ENCODE measurements around the gene CFAP161.

The CFAP161 gene

GRCh38 chr15:81096398-81096797 lies 37.7 kb upstream of the CFAP161 start:
- Histone ChIP-seq H3K4me3 (ENCODE audit: low read length) (no peak overlapping the region), H3K36me3 (ENCODE audit: control insufficient read depth, insufficient read depth, low read length, severe bottlenecking) (no peaks in the 10 kb centered on the region), H3K9me3 (ENCODE audit: control insufficient read depth, low read length) (no peaks in the 10 kb centered on the region), H3K9ac (ENCODE audit: low read length) (no peak overlapping the region), H3K27me3 (replicated peaks; ENCODE audit: control insufficient read depth, insufficient read depth, low read length) (no peaks in the 10 kb centered on the region), H3K4me1 (ENCODE audit: control insufficient read depth, insufficient read depth, low read length) (peaks cover 22% of the 10 kb centered on the region)
- DNase-seq (ENCODE audit: low read depth) = no peak

DNA sequence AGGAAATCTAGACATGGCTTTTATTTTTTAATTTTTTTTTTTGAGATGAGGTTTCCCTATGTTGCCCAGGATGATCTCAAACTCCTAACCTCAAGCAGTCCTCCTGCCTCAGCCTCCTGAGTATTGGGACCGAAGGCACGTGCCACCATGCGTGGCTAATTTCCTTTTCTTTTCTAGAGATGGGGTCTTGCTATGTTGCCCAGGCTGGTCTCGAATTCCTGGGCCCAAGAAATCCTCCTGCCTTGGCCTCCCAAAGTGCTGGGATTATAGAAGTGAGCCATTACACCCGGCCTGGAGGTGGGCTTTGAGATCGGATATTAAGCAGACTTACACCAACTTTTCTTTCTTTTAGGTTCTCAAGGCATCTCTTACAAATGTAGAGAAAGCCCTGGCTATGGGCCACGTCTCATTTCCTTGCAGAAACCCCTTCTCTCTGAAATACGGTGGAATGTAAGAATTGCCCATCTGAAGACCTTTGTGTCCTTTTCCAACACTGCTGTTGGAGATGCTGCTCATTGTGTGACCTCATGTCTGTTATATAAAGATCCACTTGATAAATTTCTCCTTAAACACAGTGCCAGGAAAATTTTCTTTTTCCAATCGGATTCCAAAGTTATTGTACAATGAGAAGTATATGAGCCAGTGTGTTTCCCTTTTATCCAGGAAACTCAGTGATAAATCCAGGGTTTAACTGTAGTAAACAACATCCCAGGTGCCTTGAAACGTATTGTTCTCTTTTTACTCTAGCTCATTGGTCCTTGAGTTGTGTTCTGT lies 36.8 kb upstream of the CFAP161 start:
- DNase-seq (ENCODE audit: low read depth) = no peak
- no peaks in the 10 kb centered on the region for H3K27me3 ChIP-seq (replicated peaks; ENCODE audit: control insufficient read depth, insufficient read depth, low read length)

GRCh38 chr15:81097890-81098280 lies 36.2 kb upstream of the CFAP161 start:
- H3K27me3 ChIP-seq (replicated peaks; ENCODE audit: control insufficient read depth, insufficient read depth, low read length) = no peaks in the 10 kb centered on the region
- H3K4me3 ChIP-seq (ENCODE audit: low read length) = no peak overlapping the region
- H3K9ac ChIP-seq (ENCODE audit: low read length) = no peak overlapping the region
- DNase-seq (ENCODE audit: low read depth) = peak; percentile 39
- no peaks in the 10 kb centered on the region for H3K36me3 ChIP-seq (ENCODE audit: control insufficient read depth, insufficient read depth, low read length, severe bottlenecking)
- H3K9me3 ChIP-seq (ENCODE audit: control insufficient read depth, low read length) = no peaks in the 10 kb centered on the region
- H3K4me1 ChIP-seq (ENCODE audit: control insufficient read depth, insufficient read depth, low read length) = peaks cover 18% of the 10 kb centered on the region

More for the DNA sequence above, 36.8 kb upstream of the CFAP161 start:
- no peaks in the 10 kb centered on the region for H3K36me3 ChIP-seq (ENCODE audit: control insufficient read depth, insufficient read depth, low read length, severe bottlenecking)
- peaks cover 24% of the 10 kb centered on the region for H3K4me1 ChIP-seq (ENCODE audit: control insufficient read depth, insufficient read depth, low read length)
- H3K9me3 ChIP-seq (ENCODE audit: control insufficient read depth, low read length) = no peaks in the 10 kb centered on the region
- no peak overlapping the region for H3K4me3 ChIP-seq (ENCODE audit: low read length)
- no peak overlapping the region for H3K9ac ChIP-seq (ENCODE audit: low read length)

DNA sequence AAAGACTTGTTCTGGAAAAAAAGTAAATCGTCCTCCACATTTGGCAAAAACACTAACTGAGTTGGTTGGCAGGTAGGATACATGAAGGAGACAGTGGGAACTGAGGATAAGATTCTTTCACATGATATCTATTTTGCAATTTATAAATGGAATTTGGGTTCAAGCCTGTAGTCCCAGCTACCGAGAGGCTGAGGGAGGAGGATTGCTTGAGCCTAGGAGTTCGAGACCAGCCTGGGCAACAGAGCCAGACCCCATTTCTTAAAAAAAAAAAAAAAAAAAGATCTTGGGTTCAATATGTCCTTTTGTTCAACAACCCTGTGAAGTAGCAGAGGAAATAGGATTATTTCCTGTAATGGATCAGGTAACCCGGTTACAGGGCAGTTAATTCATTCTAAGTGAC lies 35.7 kb upstream of the CFAP161 start:
- H3K9ac ChIP-seq (ENCODE audit: low read length) = no peak overlapping the region
- no peak overlapping the region for H3K4me3 ChIP-seq (ENCODE audit: low read length)
- H3K9me3 ChIP-seq (ENCODE audit: control insufficient read depth, low read length) = no peaks in the 10 kb centered on the region
- DNase-seq (ENCODE audit: low read depth) = no peak
- no peaks in the 10 kb centered on the region for H3K36me3 ChIP-seq (ENCODE audit: control insufficient read depth, insufficient read depth, low read length, severe bottlenecking)
- peaks cover 15% of the 10 kb centered on the region for H3K4me1 ChIP-seq (ENCODE audit: control insufficient read depth, insufficient read depth, low read length)
- no peaks in the 10 kb centered on the region for H3K27me3 ChIP-seq (replicated peaks; ENCODE audit: control insufficient read depth, insufficient read depth, low read length)

- Histone ChIP-seq H3K4me1 (ENCODE audit: control insufficient read depth, insufficient read depth, low read length) (peaks cover 15% of the 10 kb centered on the region), H3K9me3 (ENCODE audit: control insufficient read depth, low read length) (no peaks in the 10 kb centered on the region), H3K36me3 (ENCODE audit: control insufficient read depth, insufficient read depth, low read length, severe bottlenecking) (no peaks in the 10 kb centered on the region), H3K4me3 (ENCODE audit: low read length) (peak overlapping the region; percentile 15), H3K27me3 (replicated peaks; ENCODE audit: control insufficient read depth, insufficient read depth, low read length) (no peaks in the 10 kb centered on the region), H3K9ac (ENCODE audit: low read length) (no peak overlapping the region)
- DNase-seq (ENCODE audit: low read depth) = no peak
These were observed 35.0 kb upstream of the CFAP161 start for GRCh38 chr15:81098861-81099651.

DNA sequence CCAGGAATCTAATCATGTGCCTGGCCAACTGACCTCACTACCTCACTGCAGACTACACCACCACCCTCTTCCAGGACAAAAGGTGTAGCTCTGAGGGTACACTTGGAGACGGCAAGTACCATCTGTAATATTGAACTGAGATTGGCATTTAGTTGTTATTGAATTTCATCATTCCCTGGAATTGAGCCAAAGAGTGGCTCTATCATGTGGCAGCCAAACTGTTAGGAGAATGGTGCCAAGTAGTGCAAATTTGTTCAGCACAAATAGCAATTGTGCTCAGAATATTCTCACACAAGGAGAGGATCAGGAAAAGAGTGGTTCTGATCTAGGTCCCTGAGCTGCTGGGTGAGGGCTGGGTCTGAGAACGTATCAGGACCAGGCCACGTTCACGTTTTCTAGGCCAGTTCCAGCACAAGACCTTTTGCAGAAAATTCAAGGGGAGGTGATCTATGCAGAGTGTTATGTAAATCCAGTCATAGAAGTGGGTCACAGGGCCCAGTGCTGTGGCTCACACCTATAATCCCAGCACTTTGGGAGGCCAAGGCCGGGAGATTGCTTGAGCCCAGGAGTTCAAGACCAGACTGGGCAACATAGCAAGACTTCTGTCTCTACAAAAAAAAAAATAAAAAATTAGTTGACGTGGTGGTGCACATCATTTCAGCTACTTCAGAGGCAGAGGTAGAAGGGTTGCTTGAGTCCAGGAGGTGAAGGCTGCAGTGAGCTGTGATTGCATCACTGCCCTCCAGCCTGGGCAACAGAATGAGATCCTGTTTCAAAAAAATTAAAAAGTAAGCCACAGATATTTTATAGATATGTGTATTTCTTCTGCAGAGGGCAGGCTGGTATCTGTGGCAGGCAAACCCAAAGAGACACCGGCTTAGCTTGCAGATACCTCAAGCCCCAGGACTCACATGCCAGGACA lies 31.9 kb upstream of the CFAP161 start:
- Histone ChIP-seq H3K4me1 (ENCODE audit: control insufficient read depth, insufficient read depth, low read length) (peaks cover 15% of the 10 kb centered on the region), H3K36me3 (ENCODE audit: control insufficient read depth, insufficient read depth, low read length, severe bottlenecking) (no peaks in the 10 kb centered on the region), H3K9me3 (ENCODE audit: control insufficient read depth, low read length) (no peaks in the 10 kb centered on the region), H3K9ac (ENCODE audit: low read length) (no peak overlapping the region), H3K27me3 (replicated peaks; ENCODE audit: control insufficient read depth, insufficient read depth, low read length) (no peaks in the 10 kb centered on the region), H3K4me3 (ENCODE audit: low read length) (no peak overlapping the region)
- DNase-seq (ENCODE audit: low read depth) = peak; percentile 27

DNA sequence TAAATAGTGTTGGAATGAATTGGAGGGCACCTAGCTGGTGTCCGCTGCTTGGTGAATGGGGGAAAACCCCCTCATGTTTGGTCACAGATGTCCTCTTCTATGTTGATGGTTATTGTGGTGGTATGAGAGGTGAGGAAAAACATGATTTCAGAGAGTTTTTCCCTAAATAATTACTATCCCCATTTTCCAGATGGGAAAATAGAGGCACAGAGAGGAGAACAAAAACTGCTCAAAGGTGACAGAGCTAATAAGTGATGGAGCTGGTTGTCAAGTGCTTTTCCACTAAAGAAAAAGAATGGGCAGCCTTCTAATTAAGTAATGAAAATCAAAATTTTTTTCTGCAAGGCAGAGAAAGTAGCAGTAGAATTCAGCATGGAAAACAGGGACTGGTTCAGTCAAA lies 30.2 kb upstream of the CFAP161 start:
- no peaks in the 10 kb centered on the region for H3K9me3 ChIP-seq (ENCODE audit: control insufficient read depth, low read length)
- H3K9ac ChIP-seq (ENCODE audit: low read length) = no peak overlapping the region
- no peak overlapping the region for H3K4me3 ChIP-seq (ENCODE audit: low read length)
- no peak for DNase-seq (ENCODE audit: low read depth)
- no peaks in the 10 kb centered on the region for H3K27me3 ChIP-seq (replicated peaks; ENCODE audit: control insufficient read depth, insufficient read depth, low read length)
- H3K36me3 ChIP-seq (ENCODE audit: control insufficient read depth, insufficient read depth, low read length, severe bottlenecking) = no peaks in the 10 kb centered on the region
- H3K4me1 ChIP-seq (ENCODE audit: control insufficient read depth, insufficient read depth, low read length) = peaks cover 15% of the 10 kb centered on the region

- no peak for DNase-seq (ENCODE audit: low read depth)
- Histone ChIP-seq H3K9ac (ENCODE audit: low read length) (no peak overlapping the region), H3K27me3 (replicated peaks; ENCODE audit: control insufficient read depth, insufficient read depth, low read length) (no peaks in the 10 kb centered on the region), H3K4me1 (ENCODE audit: control insufficient read depth, insufficient read depth, low read length) (peaks cover 7% of the 10 kb centered on the region), H3K9me3 (ENCODE audit: control insufficient read depth, low read length) (no peaks in the 10 kb centered on the region), H3K4me3 (ENCODE audit: low read length) (no peak overlapping the region), H3K36me3 (ENCODE audit: control insufficient read depth, insufficient read depth, low read length, severe bottlenecking) (no peaks in the 10 kb centered on the region)
These were observed 28.5 kb upstream of the CFAP161 start for GRCh38 chr15:81105545-81105944.

DNA sequence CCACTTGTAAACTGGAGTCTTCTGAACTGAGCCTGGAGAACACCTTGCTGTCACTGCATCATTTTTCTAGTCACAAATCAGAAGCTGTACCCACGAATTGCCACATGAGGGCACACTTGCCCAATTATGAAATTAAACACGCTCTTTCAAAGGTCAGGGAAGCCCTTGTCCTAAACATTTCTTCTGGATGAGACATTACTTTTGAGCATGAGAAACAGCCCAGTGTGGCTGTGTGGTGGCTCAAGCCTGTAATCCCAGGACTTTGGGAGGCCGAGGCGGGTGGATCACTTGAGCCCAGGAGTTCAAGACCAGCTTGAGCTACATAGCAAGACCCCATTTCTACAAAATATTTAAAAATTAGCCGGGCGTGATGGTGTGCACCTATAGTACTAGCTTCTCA lies 27.5 kb upstream of the CFAP161 start:
- Histone ChIP-seq H3K4me1 (ENCODE audit: control insufficient read depth, insufficient read depth, low read length) (peaks cover 7% of the 10 kb centered on the region), H3K9me3 (ENCODE audit: control insufficient read depth, low read length) (no peaks in the 10 kb centered on the region), H3K27me3 (replicated peaks; ENCODE audit: control insufficient read depth, insufficient read depth, low read length) (no peaks in the 10 kb centered on the region), H3K36me3 (ENCODE audit: control insufficient read depth, insufficient read depth, low read length, severe bottlenecking) (no peaks in the 10 kb centered on the region), H3K4me3 (ENCODE audit: low read length) (no peak overlapping the region), H3K9ac (ENCODE audit: low read length) (no peak overlapping the region)
- DNase-seq (ENCODE audit: low read depth) = peak; percentile 93

- Histone ChIP-seq H3K9me3 (ENCODE audit: control insufficient read depth, low read length) (no peaks in the 10 kb centered on the region), H3K4me3 (ENCODE audit: low read length) (no peak overlapping the region), H3K4me1 (ENCODE audit: control insufficient read depth, insufficient read depth, low read length) (no peaks in the 10 kb centered on the region), H3K27me3 (replicated peaks; ENCODE audit: control insufficient read depth, insufficient read depth, low read length) (no peaks in the 10 kb centered on the region), H3K36me3 (ENCODE audit: control insufficient read depth, insufficient read depth, low read length, severe bottlenecking) (no peaks in the 10 kb centered on the region), H3K9ac (ENCODE audit: low read length) (no peak overlapping the region)
- no peak for DNase-seq (ENCODE audit: low read depth)
These were observed 26.2 kb upstream of the CFAP161 start for GRCh38 chr15:81107889-81108288.

DNA sequence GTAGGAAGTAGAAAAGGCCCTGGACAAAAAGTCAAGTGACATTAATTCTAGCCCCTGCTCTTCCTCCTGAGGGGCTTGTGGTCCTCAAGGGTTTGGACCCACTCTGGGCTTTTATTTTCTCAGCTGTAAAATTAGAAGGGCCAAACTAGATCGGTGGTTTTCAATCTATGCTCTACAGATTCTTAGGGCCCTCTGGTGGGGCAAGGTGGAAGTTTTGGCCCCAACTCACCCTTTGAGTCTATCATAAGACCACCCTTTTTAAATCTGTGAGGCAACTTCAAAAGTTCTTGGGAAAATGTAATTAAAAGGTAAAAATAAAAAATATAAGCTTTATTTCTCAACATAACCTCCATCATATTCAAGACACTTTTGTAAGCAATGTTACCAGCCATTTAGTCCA lies 25.6 kb upstream of the CFAP161 start:
- H3K9ac ChIP-seq (ENCODE audit: low read length) = no peak overlapping the region
- no peaks in the 10 kb centered on the region for H3K4me1 ChIP-seq (ENCODE audit: control insufficient read depth, insufficient read depth, low read length)
- no peaks in the 10 kb centered on the region for H3K9me3 ChIP-seq (ENCODE audit: control insufficient read depth, low read length)
- H3K36me3 ChIP-seq (ENCODE audit: control insufficient read depth, insufficient read depth, low read length, severe bottlenecking) = no peaks in the 10 kb centered on the region
- no peak for DNase-seq (ENCODE audit: low read depth)
- H3K4me3 ChIP-seq (ENCODE audit: low read length) = no peak overlapping the region
- no peaks in the 10 kb centered on the region for H3K27me3 ChIP-seq (replicated peaks; ENCODE audit: control insufficient read depth, insufficient read depth, low read length)
